Left ventricle myocardium inferior (tissue), 1 donor: ENCODE results near the gene PDC. TPM values are rescaled to one million over a fixed set of nuclear protein-coding genes. Genes with fewer than 3 reads are reported as not detected.

Experiments used
- DNase-seq: peaks from one replicate; pipeline ENCODE4 v3.0.0-alpha.2; 2020
- H3K27ac ChIP-seq: fragments of 200-600 bp; replicated peaks from 2 replicates; pipeline ENCODE4 v1.8.0; 2021
- H3K27me3 ChIP-seq: fragments of 200-600 bp; 2 replicates; pipeline ENCODE4 v1.8.0; 2021; ENCODE audit warnings: low read depth
- H3K36me3 ChIP-seq: fragments of 200-600 bp; 2 replicates; pipeline ENCODE4 v1.8.0; 2021
- H3K4me1 ChIP-seq: fragments of 200-600 bp; 2 replicates; pipeline ENCODE4 v1.8.0; 2021
- H3K4me3 ChIP-seq: fragments of 200-600 bp; 2 replicates; pipeline ENCODE4 v1.8.0; 2021; ENCODE audit warnings: mild to moderate bottlenecking, moderate library complexity
- H3K9me3 ChIP-seq: fragments of 200-600 bp; replicated peaks from 2 replicates; pipeline ENCODE4 v1.8.0; 2021
- CTCF ChIP-seq: fragments of 200-600 bp; IDR thresholded peaks from 2 replicates; pipeline ENCODE4 v1.8.0; 2021; ENCODE audit warnings: antibody characterized with exemption, mild to moderate bottlenecking, borderline replicate concordance
- intact Hi-C: fragments of 100-400 bp; cut with micrococcal nuclease; formaldehyde crosslinking; loops from one replicate; pipeline ENCODE4 v1.11.0; 2022
- total RNA-seq: library from RNA; stranded (reverse); fragmentation: NEBNext Ultra II Directional; extraction: Animal tissue kit (Norgen Biotek cat#: 25700); gene quantifications from one replicate; pipeline ENCODE4 v1.2.1, GENCODE V29; 2021
- donor health status: DM: no; HTN: yes; CAD: no; lungs with severe emphysema.

PDC gene
- total RNA-seq, 1 donor from 2014 or later = not detected

DNA sequence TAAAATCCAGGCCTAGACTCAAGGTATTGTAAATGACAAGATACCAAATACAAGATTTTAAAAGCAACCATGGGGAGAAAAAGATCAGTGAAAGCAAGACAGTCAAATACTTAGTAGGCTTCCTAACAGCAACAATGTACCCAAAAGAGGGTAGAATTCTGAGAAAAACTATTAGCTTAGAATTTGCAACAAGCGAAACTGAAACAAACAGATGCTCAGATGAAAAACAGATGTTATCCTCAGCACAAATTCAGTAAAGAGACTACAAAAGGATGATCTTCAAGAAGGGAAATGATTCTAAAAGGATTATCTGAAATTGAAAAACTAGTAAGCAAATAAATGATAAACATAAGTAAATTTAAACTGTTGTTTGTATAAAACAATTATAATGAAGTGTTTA lies 40.0 kb downstream of the PDC start:
- H3K9me3 ChIP-seq = no peaks in the 10 kb centered on the region
- peaks cover 35% of the 10 kb centered on the region for H3K36me3 ChIP-seq
- no peak for DNase-seq
- H3K4me1 ChIP-seq = peaks cover 15% of the 10 kb centered on the region
- intact Hi-C loops = no loop called here
- no peak overlapping the region for H3K4me3 ChIP-seq
- peak overlapping the region; percentile 41 for H3K27ac ChIP-seq
- H3K27me3 ChIP-seq = no peaks in the 10 kb centered on the region
- no peak for TF ChIP-seq CTCF

GRCh38 chr1:186420311-186420710 lies 40.6 kb downstream of the PDC start:
- Histone ChIP-seq H3K27ac (peak overlapping the region; percentile 41), H3K4me3 (no peak overlapping the region), H3K27me3 (no peaks in the 10 kb centered on the region), H3K9me3 (no peaks in the 10 kb centered on the region), H3K36me3 (peaks cover 36% of the 10 kb centered on the region), H3K4me1 (peaks cover 15% of the 10 kb centered on the region)
- intact Hi-C loops = no loop called here
- no peak for DNase-seq
- TF ChIP-seq CTCF = no peak

GRCh38 chr1:186418503-186418902 lies 42.4 kb downstream of the PDC start:
- Histone ChIP-seq H3K4me1 (peaks cover under 1% of the 10 kb centered on the region), H3K27me3 (no peaks in the 10 kb centered on the region), H3K27ac (no peak overlapping the region), H3K36me3 (peaks cover 39% of the 10 kb centered on the region), H3K9me3 (no peaks in the 10 kb centered on the region), H3K4me3 (no peak overlapping the region)
- no peak for DNase-seq
- intact Hi-C loops = no loop called here
- TF ChIP-seq CTCF = no peak

- no peaks in the 10 kb centered on the region for H3K4me1 ChIP-seq
- intact Hi-C loops = no loop called here
- DNase-seq = no peak
These were observed 47.6 kb downstream of the PDC start for GRCh38 chr1:186413319-186413718.

DNA sequence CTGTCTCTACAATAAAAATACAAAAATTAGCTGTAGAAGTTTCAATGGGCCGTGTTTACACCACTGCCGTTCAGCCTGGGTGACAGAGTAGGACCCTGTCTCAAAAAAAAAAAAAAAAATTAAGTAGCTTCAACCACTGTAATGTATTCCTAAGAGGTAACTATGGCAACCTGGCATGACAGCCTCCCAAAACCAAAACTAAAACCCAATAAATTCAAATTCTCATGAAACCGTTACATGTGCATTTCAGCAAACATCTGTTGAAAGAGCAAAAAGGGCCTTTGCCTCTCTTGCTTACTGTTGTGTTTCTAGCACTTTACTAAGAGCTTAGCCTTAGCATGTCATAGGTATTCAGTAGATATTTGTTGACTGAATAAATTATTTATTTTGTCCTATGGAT lies 51.8 kb downstream of the PDC start:
- no peaks in the 10 kb centered on the region for H3K9me3 ChIP-seq
- no peak overlapping the region for H3K4me3 ChIP-seq
- H3K27ac ChIP-seq = no peak overlapping the region
- no peak for TF ChIP-seq CTCF
- DNase-seq = no peak
- no peaks in the 10 kb centered on the region for H3K27me3 ChIP-seq
- H3K4me1 ChIP-seq = no peaks in the 10 kb centered on the region
- intact Hi-C loops = no loop called here
- H3K36me3 ChIP-seq = peaks cover 79% of the 10 kb centered on the region

More at GRCh38 chr1:186413319-186413718, 47.6 kb downstream of the PDC start:
- H3K4me3 ChIP-seq = no peak overlapping the region
- no peak overlapping the region for H3K27ac ChIP-seq
- no peaks in the 10 kb centered on the region for H3K27me3 ChIP-seq
- H3K36me3 ChIP-seq = peaks cover 65% of the 10 kb centered on the region
- TF ChIP-seq CTCF = no peak
- H3K9me3 ChIP-seq = no peaks in the 10 kb centered on the region
